Daoy (cell line): ENCODE measurements around the gene FAM90A26. TPM values are rescaled to one million over a fixed set of nuclear protein-coding genes. Genes with fewer than 3 reads are reported as not detected.
"Not testable (repeated sequence)": the region's sequence is repeated elsewhere in the genome, so short reads cannot be mapped to it uniquely, and the experiment has no call there.

Experiments used
- DNase-seq: peaks from one replicate; pipeline ENCODE4 v3.0.0-alpha.2; 2015; ENCODE audit warnings: low read depth
- total RNA-seq: library from RNA; depleted of rRNA; stranded (reverse); fragments of >200 nt; shearing (Covaris generic); gene quantifications from 2 replicates; pipeline ENCODE4 v1.2.3, GENCODE V29; 2014; rRNA removed

FAM90A26 gene
- total RNA-seq, 1 experiment from 2014 or later, result not detected

GRCh38 chr4:9160046-9160445 lies 10.2 kb upstream of the FAM90A26 start:
- not testable (repeated sequence) for DNase-seq

- not testable (repeated sequence) for DNase-seq
Observed at GRCh38 chr4:9165990-9166389, 4.2 kb upstream of the FAM90A26 start.

DNA sequence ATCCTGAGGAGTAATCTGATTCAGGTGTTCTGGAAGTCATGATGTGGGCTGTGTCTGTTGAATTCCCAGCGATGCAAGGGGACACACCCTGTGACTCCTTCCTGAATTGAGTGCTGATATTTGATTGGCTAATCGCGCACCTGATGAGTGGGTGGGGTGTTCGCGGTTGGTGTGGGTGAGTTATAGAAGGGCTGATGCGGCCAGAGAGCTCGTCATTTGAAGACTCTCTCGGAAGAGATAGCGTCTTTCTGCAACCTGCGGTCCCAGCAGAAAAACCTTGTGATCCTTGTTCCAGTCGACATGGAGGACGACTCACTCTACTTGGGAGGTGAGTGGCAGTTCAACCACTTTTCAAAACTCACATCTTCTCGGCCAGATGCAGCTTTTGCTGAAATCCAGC lies 40.1 kb downstream of the FAM90A26 start, which contains the start of gene USP17L10:
TSS of gene USP17L10 (plus strand) at position 301 of the 400 bp plus-strand sequence. CDS start at position 301, 0 bp downstream.
- DNase-seq, result not testable (repeated sequence)

DNA sequence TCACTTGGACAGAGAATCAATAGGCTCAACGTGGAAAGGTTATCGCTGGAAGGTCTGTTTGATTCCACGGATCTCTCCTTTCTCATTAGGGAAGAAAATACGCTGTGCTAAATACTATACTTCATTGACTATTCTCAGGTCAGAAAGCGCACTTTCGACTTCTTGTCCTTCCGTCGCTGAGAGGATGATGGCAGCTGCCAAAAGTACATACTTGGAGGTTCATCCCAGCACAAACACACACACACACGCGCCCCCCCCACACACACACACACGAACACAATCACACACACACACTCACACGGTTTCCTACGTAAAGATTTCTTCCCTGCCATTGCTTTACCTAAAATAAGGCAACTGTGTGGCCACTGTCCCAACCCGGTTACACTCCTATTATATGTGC lies 44.5 kb downstream of the FAM90A26 start:
- not testable (repeated sequence) for DNase-seq

DNA sequence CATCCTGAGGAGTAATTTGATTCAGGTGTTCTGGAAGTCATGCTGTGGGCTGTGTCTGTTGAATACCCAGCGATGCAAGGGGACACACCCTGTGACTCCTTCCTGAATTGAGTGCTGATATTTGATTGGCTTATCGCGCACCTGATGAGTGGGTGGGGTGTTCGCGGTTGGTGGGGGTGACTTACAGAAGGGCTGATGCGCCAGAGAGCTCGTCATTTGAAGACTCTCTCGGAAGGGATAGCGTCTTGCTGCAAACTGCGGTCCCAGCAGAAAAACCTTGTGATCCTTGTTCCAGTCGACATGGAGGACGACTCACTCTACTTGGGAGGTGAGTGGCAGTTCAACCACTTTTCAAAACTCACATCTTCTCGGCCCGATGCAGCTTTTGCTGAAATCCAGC lies 44.9 kb downstream of the FAM90A26 start, which contains the start of gene USP17L11:
TSS of gene USP17L11 (plus strand) at position 301 of the 400 bp plus-strand sequence. CDS start at position 301, 0 bp downstream.
- DNase-seq, result not testable (repeated sequence)

GRCh38 chr4:9219852-9220251 lies 49.6 kb downstream of the FAM90A26 start, which contains the start of gene USP17L12:
Gene USP17L12, plus strand, starts transcription at chr4:9220152. Its CDS starts 0 bp downstream, at chr4:9220152.
- DNase-seq, result not testable (repeated sequence)

DNA sequence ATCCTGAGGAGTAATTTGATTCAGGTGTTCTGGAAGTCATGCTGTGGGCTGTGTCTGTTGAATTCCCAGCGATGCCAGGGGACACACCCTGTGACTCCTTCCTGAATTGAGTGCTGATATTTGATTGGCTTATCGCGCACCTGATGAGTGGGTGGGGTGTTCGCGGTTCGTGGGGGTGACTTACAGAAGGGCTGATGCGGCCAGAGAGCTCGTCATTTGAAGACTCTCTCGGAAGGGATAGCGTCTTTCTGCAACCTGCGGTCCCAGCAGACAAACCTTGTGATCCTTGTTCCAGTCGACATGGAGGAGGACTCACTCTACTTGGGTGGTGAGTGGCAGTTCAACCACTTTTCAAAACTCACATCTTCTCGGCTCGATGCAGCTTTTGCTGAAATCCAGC lies 54.4 kb downstream of the FAM90A26 start, which contains the start of gene USP17L13:
TSS of gene USP17L13 (plus strand) at position 301 of the 400 bp plus-strand sequence. CDS start at position 301, 0 bp downstream.
- not testable (repeated sequence) for DNase-seq

Other genes starting within 250 kb of the FAM90A26 start
- gene USP17L10, start 40.2 kb downstream of the FAM90A26 start, total RNA-seq, result not detected in 2 replicates
- gene USP17L11, start 45.0 kb downstream of the FAM90A26 start, total RNA-seq, result not detected in 2 replicates
- not detected in 2 replicates for gene USP17L12, start 49.7 kb downstream of the FAM90A26 start, total RNA-seq
- gene USP17L13, start 54.5 kb downstream of the FAM90A26 start, total RNA-seq, result not detected in 2 replicates
- 0.34 TPM in 1 of 2 replicates, not detected in the other for gene USP17L15, start 64.0 kb downstream of the FAM90A26 start, total RNA-seq
- not detected in 2 replicates for gene USP17L17, start 73.5 kb downstream of the FAM90A26 start, total RNA-seq
- gene USP17L18, start 78.2 kb downstream of the FAM90A26 start, total RNA-seq, result not detected in 2 replicates
- not detected in 2 replicates for gene USP17L19, start 83.0 kb downstream of the FAM90A26 start, total RNA-seq
- not detected in 2 replicates for gene USP17L20, start 87.7 kb downstream of the FAM90A26 start, total RNA-seq
- not detected in 2 replicates for gene USP17L21, start 92.5 kb downstream of the FAM90A26 start, total RNA-seq
- gene USP17L22, start 97.2 kb downstream of the FAM90A26 start, total RNA-seq, result not detected in 2 replicates
- gene USP17L24, start 154.8 kb downstream of the FAM90A26 start, total RNA-seq, result not detected in 2 replicates
- not detected in 2 replicates for gene USP17L25, start 159.5 kb downstream of the FAM90A26 start, total RNA-seq
- gene USP17L26, start 164.2 kb downstream of the FAM90A26 start, total RNA-seq, result not detected in 2 replicates
- gene USP17L5, start 169.0 kb downstream of the FAM90A26 start, total RNA-seq, result not detected in 2 replicates
- not detected in 2 replicates for gene USP17L27, start 173.7 kb downstream of the FAM90A26 start, total RNA-seq
- not detected in 2 replicates for gene USP17L28, start 178.5 kb downstream of the FAM90A26 start, total RNA-seq
- not detected in 2 replicates for gene USP17L29, start 183.2 kb downstream of the FAM90A26 start, total RNA-seq
- not detected in 2 replicates for gene USP17L30, start 192.7 kb downstream of the FAM90A26 start, total RNA-seq